Measurements from ENCODE around the gene SUPT3H.

- TF ChIP-seq CTCF (conservative IDR thresholded peaks at IDR 0.05 in 1 of 2, IDR thresholded peaks at IDR 0.05 in 1 of 2; ENCODE audit: extremely low read depth in 1 of 2, insufficient read depth in 1 of 2, low read depth in 1 of 2, low read length in 2 of 2) (no peak), EZH2 (IDR thresholded peaks at IDR 0.05; ENCODE audit: borderline replicate concordance, low read length) (no peak)
Observed at GRCh38 chr6:44918671-44919296, 458.9 kb downstream of the SUPT3H start.

All from mammary epithelial cell (primary cell).